Measurements from ENCODE around the gene SSTR3. TPM values are rescaled to one million over a fixed set of nuclear protein-coding genes. Genes with fewer than 3 reads are reported as not detected.

Gene SSTR3
- total and polyA plus RNA-seq, 9 of the 15 experiments (the other 6 are each of a cell fraction or from before 2014, with no cell fraction given), result 0.03 TPM; not detected in 8

DNA sequence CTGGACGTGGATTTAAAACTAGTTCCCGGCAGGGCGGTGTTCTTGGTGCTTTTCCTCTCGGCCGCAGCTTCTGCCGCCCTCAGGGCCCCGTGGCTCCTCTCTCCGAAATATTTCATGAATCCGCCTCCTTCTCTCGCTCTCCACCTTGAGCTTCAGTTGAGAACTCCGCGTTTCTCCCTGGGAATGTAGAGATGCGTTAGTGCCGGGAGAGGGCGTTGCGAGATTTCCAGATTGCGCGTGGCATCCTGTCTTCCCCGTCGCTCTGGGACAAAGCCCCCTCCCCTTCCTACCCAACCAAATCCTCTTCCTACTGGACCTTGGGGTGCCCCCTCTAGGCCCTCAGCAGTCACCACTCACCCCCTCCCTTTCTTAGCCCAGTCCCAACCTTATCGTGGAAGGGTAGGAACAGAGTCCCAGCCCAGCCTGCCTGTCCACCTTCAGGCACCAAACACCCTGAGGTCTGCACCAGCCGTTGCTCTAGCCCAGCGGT, 47.3 kb upstream of the SSTR3 start (continued):
- TF ChIP-seq, protein P1, sequence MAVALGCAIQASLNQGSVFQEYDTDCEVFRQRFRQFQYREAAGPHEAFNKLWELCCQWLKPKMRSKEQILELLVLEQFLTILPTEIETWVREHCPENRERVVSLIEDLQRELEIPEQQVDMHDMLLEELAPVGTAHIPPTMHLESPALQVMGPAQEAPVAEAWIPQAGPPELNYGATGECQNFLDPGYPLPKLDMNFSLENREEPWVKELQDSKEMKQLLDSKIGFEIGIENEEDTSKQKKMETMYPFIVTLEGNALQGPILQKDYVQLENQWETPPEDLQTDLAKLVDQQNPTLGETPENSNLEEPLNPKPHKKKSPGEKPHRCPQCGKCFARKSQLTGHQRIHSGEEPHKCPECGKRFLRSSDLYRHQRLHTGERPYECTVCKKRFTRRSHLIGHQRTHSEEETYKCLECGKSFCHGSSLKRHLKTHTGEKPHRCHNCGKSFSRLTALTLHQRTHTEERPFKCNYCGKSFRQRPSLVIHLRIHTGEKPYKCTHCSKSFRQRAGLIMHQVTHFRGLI (CRISPR knock-in tag; IDR thresholded peaks at IDR 0.05), result no peak
- no peak for TF ChIP-seq JUND (IDR thresholded peaks at IDR 0.05; ENCODE audit: borderline replicate concordance, low read depth, low read length)
- no peak for TF ChIP-seq JUND (tag; IDR thresholded peaks at IDR 0.05; ENCODE audit: borderline replicate concordance, low read depth, low read length)
- TF ChIP-seq, protein P2, sequence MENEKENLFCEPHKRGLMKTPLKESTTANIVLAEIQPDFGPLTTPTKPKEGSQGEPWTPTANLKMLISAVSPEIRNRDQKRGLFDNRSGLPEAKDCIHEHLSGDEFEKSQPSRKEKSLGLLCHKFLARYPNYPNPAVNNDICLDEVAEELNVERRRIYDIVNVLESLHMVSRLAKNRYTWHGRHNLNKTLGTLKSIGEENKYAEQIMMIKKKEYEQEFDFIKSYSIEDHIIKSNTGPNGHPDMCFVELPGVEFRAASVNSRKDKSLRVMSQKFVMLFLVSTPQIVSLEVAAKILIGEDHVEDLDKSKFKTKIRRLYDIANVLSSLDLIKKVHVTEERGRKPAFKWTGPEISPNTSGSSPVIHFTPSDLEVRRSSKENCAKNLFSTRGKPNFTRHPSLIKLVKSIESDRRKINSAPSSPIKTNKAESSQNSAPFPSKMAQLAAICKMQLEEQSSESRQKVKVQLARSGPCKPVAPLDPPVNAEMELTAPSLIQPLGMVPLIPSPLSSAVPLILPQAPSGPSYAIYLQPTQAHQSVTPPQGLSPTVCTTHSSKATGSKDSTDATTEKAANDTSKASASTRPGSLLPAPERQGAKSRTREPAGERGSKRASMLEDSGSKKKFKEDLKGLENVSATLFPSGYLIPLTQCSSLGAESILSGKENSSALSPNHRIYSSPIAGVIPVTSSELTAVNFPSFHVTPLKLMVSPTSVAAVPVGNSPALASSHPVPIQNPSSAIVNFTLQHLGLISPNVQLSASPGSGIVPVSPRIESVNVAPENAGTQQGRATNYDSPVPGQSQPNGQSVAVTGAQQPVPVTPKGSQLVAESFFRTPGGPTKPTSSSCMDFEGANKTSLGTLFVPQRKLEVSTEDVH (IDR thresholded peaks at IDR 0.05; ENCODE audit: low read depth, partially characterized antibody), result no peak
- TF ChIP-seq, protein P3, sequence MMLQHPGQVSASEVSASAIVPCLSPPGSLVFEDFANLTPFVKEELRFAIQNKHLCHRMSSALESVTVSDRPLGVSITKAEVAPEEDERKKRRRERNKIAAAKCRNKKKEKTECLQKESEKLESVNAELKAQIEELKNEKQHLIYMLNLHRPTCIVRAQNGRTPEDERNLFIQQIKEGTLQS (IDR thresholded peaks at IDR 0.05), result no peak
- TF ChIP-seq, protein P3 (CRISPR knock-in tag; conservative IDR thresholded peaks at IDR 0.05), result no peak
- TF ChIP-seq, protein P4, sequence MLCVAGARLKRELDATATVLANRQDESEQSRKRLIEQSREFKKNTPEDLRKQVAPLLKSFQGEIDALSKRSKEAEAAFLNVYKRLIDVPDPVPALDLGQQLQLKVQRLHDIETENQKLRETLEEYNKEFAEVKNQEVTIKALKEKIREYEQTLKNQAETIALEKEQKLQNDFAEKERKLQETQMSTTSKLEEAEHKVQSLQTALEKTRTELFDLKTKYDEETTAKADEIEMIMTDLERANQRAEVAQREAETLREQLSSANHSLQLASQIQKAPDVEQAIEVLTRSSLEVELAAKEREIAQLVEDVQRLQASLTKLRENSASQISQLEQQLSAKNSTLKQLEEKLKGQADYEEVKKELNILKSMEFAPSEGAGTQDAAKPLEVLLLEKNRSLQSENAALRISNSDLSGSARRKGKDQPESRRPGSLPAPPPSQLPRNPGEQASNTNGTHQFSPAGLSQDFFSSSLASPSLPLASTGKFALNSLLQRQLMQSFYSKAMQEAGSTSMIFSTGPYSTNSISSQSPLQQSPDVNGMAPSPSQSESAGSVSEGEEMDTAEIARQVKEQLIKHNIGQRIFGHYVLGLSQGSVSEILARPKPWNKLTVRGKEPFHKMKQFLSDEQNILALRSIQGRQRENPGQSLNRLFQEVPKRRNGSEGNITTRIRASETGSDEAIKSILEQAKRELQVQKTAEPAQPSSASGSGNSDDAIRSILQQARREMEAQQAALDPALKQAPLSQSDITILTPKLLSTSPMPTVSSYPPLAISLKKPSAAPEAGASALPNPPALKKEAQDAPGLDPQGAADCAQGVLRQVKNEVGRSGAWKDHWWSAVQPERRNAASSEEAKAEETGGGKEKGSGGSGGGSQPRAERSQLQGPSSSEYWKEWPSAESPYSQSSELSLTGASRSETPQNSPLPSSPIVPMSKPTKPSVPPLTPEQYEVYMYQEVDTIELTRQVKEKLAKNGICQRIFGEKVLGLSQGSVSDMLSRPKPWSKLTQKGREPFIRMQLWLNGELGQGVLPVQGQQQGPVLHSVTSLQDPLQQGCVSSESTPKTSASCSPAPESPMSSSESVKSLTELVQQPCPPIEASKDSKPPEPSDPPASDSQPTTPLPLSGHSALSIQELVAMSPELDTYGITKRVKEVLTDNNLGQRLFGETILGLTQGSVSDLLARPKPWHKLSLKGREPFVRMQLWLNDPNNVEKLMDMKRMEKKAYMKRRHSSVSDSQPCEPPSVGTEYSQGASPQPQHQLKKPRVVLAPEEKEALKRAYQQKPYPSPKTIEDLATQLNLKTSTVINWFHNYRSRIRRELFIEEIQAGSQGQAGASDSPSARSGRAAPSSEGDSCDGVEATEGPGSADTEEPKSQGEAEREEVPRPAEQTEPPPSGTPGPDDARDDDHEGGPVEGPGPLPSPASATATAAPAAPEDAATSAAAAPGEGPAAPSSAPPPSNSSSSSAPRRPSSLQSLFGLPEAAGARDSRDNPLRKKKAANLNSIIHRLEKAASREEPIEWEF (CRISPR knock-in tag; IDR thresholded peaks at IDR 0.05), result no peak
- no peak for TF ChIP-seq HSF4 (CRISPR knock-in tag; IDR thresholded peaks at IDR 0.05; ENCODE audit: borderline replicate concordance)
- peak; percentile 48; the same call in 1 of the 2 replicates for TF ChIP-seq CTBP1 (IDR thresholded peaks at IDR 0.05; ENCODE audit: borderline replicate concordance)
- no peak for TF ChIP-seq ZNF175 (CRISPR knock-in tag; IDR thresholded peaks at IDR 0.05; ENCODE audit: low read depth)
- no peak for TF ChIP-seq CEBPG (CRISPR knock-in tag; IDR thresholded peaks at IDR 0.05)
- TF ChIP-seq CEBPG (tag; conservative IDR thresholded peaks at IDR 0.05 in 1 of 2, IDR thresholded peaks at IDR 0.05 in 1 of 2), result no peak
- TF ChIP-seq BMI1 (IDR thresholded peaks at IDR 0.05; ENCODE audit: low read length), result no peak
- no peak for TF ChIP-seq ZNF76 (CRISPR knock-in tag; IDR thresholded peaks at IDR 0.05; ENCODE audit: borderline replicate concordance)
- no peak for TF ChIP-seq KLF10 (CRISPR knock-in tag; IDR thresholded peaks at IDR 0.05)
- TF ChIP-seq SIN3A (IDR thresholded peaks at IDR 0.05; ENCODE audit: borderline replicate concordance in 2 of 2, control insufficient read depth in 1 of 2, low read depth in 2 of 2, low read length in 2 of 2), result no peak
- no peak for TF ChIP-seq TFAM (CRISPR knock-in tag; conservative IDR thresholded peaks at IDR 0.05)
- no peak for TF ChIP-seq DPF2 (IDR thresholded peaks at IDR 0.05)

Data from K562 (cell line).